Sigmoid colon (tissue), 7 donors: ENCODE results near the gene IMMP2L. TPM values are rescaled to one million over a fixed set of nuclear protein-coding genes. Genes with fewer than 3 reads are reported as not detected.

Source experiments
- DNase-seq: peaks from one replicate; pipeline ENCODE4 v3.0.0-alpha.2; 2019
- H3K27ac ChIP-seq, 4 donors: fragments of 200-600 bp; sonication (generic); one replicate each; pipeline ENCODE4 v1.5.1; 2016 to 2019; ENCODE audit warnings: mild to moderate bottlenecking in 1 of 4
- H3K27me3 ChIP-seq, 3 donors: fragments of 200-600 bp; sonication (generic); one replicate each; pipeline ENCODE4 v1.5.1; 2019; ENCODE audit warnings: mild to moderate bottlenecking in 1 of 3
- H3K36me3 ChIP-seq, 4 donors: fragments of 200-600 bp; sonication (generic); one replicate each; pipeline ENCODE4 v1.5.1; 2016 to 2019
- H3K4me1 ChIP-seq, 4 donors: fragments of 200-600 bp; sonication (generic); one replicate each; pipeline ENCODE4 v1.5.1; 2017 to 2019
- H3K4me3 ChIP-seq, 4 donors: fragments of 200-600 bp; sonication (generic); one replicate each; pipeline ENCODE4 v1.5.1; 2017 to 2019; ENCODE audit warnings: mild to moderate bottlenecking in 2 of 4, moderate library complexity in 1 of 4
- H3K9me3 ChIP-seq, 4 donors: fragments of 200-600 bp in 3 of 4; sonication (generic) in 3 of 4; one replicate each; pipeline versions ENCODE4 v1.5.1 to v1.6.1; 2013 to 2019
- EP300 ChIP-seq, 4 donors: sonication (generic); formaldehyde crosslinking; IDR thresholded peaks; one replicate each; pipeline ENCODE4 v1.6.1; 2017; ENCODE audit warnings: antibody characterized with exemption in 4 of 4
- POLR2A ChIP-seq, 2 donors: fragments of 450-650 bp; IDR thresholded peaks; one replicate each; pipeline ENCODE4 v1.6.1; 2016; ENCODE audit warnings: antibody characterized with exemption in 2 of 2, mild to moderate bottlenecking in 2 of 2, moderate library complexity in 2 of 2
- POLR2AphosphoS5 ChIP-seq, 4 donors: sonication (generic); formaldehyde crosslinking; IDR thresholded peaks; one replicate each; pipeline ENCODE4 v1.6.1; 2017; ENCODE audit warnings: antibody characterized with exemption in 4 of 4
- WGBS, 2 donors: extraction: QIAGEN DNeasy Blood & Tissue Kit; methylation state at CpG; one replicate each; pipeline ENCODE4 v1.1.7; 2013; 5-methylcytosine and 5-hydroxymethylcytosine counted together
- intact Hi-C: fragments of 100-400 bp; cut with DNase I; formaldehyde crosslinking; loops from one replicate; pipeline ENCODE4 v1.15.1; 2023
- polyA plus RNA-seq, 3 donors: library from polyadenylated mRNA; stranded (reverse); fragments of 200-250 nt; gene quantifications; one replicate each; pipeline ENCODE4 v1.2.3, GENCODE V29; 2013
- total RNA-seq, 4 donors: library from RNA; depleted of rRNA; stranded (reverse); fragments of >200 nt; gene quantifications; one replicate each; pipeline ENCODE4 v1.1.0, GENCODE V29; 2016
- TF ChIP-seq, protein P1 (sequence below), 4 experiments: fragments of 450-650 bp in 3 of 4; fragments of 200-600 bp in 1 of 4; IDR thresholded peaks; one replicate each; pipeline ENCODE4 v1.5.1; 2016 to 2019; ENCODE audit warnings: antibody characterized with exemption in 4 of 4, mild to moderate bottlenecking in 3 of 4, moderate library complexity in 2 of 4
- donor health status: healthy with polysubstance abuse.
- donor health status: Bipolar disorder and iron deficiency.
- donor health status: healthy.

Gene IMMP2L
- total and polyA plus RNA-seq, 7 donors = 2.5 to 57.9 (median 18.5) TPM

GRCh38 chr7:110977127-110977737, 585.1 kb downstream of the IMMP2L start:
- H3K27ac ChIP-seq = no peak overlapping the region
- 83 to 96% methylated on average over 4 of the region's 4 CpGs for WGBS, 2 donors
- no peaks in the 10 kb centered on the region for H3K4me1 ChIP-seq
- H3K36me3 ChIP-seq = no peaks in the 10 kb centered on the region
- TF ChIP-seq, protein P1, sequence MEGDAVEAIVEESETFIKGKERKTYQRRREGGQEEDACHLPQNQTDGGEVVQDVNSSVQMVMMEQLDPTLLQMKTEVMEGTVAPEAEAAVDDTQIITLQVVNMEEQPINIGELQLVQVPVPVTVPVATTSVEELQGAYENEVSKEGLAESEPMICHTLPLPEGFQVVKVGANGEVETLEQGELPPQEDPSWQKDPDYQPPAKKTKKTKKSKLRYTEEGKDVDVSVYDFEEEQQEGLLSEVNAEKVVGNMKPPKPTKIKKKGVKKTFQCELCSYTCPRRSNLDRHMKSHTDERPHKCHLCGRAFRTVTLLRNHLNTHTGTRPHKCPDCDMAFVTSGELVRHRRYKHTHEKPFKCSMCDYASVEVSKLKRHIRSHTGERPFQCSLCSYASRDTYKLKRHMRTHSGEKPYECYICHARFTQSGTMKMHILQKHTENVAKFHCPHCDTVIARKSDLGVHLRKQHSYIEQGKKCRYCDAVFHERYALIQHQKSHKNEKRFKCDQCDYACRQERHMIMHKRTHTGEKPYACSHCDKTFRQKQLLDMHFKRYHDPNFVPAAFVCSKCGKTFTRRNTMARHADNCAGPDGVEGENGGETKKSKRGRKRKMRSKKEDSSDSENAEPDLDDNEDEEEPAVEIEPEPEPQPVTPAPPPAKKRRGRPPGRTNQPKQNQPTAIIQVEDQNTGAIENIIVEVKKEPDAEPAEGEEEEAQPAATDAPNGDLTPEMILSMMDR (IDR thresholded peaks at IDR 0.05) = no peak
- TF ChIP-seq POLR2AphosphoS5 (IDR thresholded peaks at IDR 0.05) (no peak), POLR2A (IDR thresholded peaks at IDR 0.05) (no peak), EP300 (IDR thresholded peaks at IDR 0.05) (no peak)
- no peaks in the 10 kb centered on the region for H3K27me3 ChIP-seq
- no peaks in the 10 kb centered on the region for H3K9me3 ChIP-seq
- intact Hi-C loops = no loop called here
- DNase-seq = no peak
- H3K4me3 ChIP-seq = no peak overlapping the region

- H3K4me1 ChIP-seq = no peaks in the 10 kb centered on the region
- H3K36me3 ChIP-seq = no peaks in the 10 kb centered on the region
- H3K9me3 ChIP-seq = no peaks in the 10 kb centered on the region
- intact Hi-C loops = no loop called here
- no peak for TF ChIP-seq POLR2AphosphoS5 (IDR thresholded peaks at IDR 0.05)
- TF ChIP-seq EP300 (IDR thresholded peaks at IDR 0.05) = no peak
- TF ChIP-seq, protein P1 (IDR thresholded peaks at IDR 0.05) = no peak
- no peak for TF ChIP-seq POLR2A (IDR thresholded peaks at IDR 0.05)
- H3K27ac ChIP-seq = no peak overlapping the region
- no peaks in the 10 kb centered on the region for H3K27me3 ChIP-seq
- no peak for DNase-seq
- H3K4me3 ChIP-seq = no peak overlapping the region
These were observed 586.8 kb downstream of the IMMP2L start for GRCh38 chr7:110975486-110975885.

DNA sequence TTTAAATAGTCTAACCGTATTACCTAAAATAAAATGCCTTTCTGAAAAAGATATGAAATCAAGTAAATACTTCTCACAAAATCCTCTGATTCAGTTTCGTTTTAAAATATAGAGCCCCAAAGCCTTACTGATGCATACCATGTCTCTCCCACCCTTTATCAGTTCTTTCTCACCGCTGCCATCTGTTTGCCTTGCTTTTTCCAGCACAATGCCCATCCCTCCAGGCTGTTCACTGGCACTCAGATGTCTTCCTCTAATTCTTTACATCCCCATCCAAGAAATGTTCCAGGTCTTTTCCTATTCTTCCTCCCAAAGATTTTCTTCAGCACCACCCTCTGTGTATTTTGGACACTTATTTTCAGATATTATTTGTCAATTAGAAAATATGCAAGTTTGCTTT, 587.9 kb downstream of the IMMP2L start:
- H3K9me3 ChIP-seq = no peaks in the 10 kb centered on the region
- DNase-seq = no peak
- 93% methylated on average over 3 of the region's 3 CpGs for WGBS, 2 donors
- H3K27me3 ChIP-seq = no peaks in the 10 kb centered on the region
- no peaks in the 10 kb centered on the region for H3K36me3 ChIP-seq
- no peak overlapping the region for H3K27ac ChIP-seq
- H3K4me3 ChIP-seq = no peak overlapping the region
- H3K4me1 ChIP-seq = no peaks in the 10 kb centered on the region
- TF ChIP-seq, protein P1 (IDR thresholded peaks at IDR 0.05) = no peak
- TF ChIP-seq POLR2A (IDR thresholded peaks at IDR 0.05) (no peak), POLR2AphosphoS5 (IDR thresholded peaks at IDR 0.05) (no peak), EP300 (IDR thresholded peaks at IDR 0.05) (no peak)
- intact Hi-C loops = no loop called here

DNA sequence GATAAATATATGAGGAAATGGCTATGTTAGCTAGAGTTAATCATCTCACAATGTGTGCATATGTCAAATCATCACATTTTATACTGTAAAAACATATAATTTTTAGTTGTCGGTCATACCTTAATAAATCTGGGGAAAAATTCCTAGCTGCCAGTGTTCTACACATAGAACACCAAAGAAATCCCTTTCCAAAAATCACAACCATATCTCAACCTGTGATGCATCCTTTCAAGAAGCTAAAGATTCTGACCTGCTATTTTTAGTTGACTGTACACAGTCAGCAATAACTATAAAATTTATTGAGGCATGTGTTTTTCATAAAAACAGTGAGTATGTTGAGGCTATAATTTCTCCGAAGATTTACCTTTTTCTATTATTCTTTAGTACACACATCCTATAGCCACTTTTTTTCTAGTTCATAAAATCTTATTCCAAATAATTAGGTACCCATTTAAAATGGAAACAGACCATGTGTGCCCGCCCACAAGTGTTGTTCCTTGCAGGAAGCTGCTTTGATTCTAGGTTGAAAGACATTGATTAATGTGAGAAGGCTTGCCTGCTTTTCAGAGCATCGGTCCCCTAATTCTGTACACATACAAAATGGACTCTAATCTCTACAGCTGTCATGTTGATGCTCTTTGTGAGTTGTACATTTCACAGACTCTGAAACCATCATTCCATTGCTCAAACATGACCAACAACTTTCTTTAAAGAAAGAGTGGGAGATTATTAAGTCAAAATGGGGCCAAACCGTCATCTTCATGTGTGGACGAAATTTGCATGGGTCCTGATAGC, 588.9 kb downstream of the IMMP2L start:
- intact Hi-C loops = no loop called here
- DNase-seq = no peak

More for the DNA sequence above, 588.9 kb downstream of the IMMP2L start:
- no peak overlapping the region for H3K27ac ChIP-seq
- WGBS, 2 donors = 89% methylated on average over 6 of the region's 6 CpGs
- TF ChIP-seq POLR2AphosphoS5 (IDR thresholded peaks at IDR 0.05) (no peak), EP300 (IDR thresholded peaks at IDR 0.05) (no peak), POLR2A (IDR thresholded peaks at IDR 0.05) (no peak)
- TF ChIP-seq, protein P1 (IDR thresholded peaks at IDR 0.05) = no peak
- H3K9me3 ChIP-seq = no peaks in the 10 kb centered on the region
- no peaks in the 10 kb centered on the region for H3K36me3 ChIP-seq
- H3K4me1 ChIP-seq = no peaks in the 10 kb centered on the region
- no peaks in the 10 kb centered on the region for H3K27me3 ChIP-seq
- H3K4me3 ChIP-seq = no peak overlapping the region
